ENCODE data around the gene PLA2G2C. TPM values are rescaled to one million over a fixed set of nuclear protein-coding genes. Genes with fewer than 3 reads are reported as not detected.

Gene PLA2G2C
- total and polyA plus RNA-seq, 2 of the 13 experiments (the other 11 are each of a cell fraction or from before 2014, with no cell fraction given), result not detected

- TF ChIP-seq ZSCAN20 (CRISPR knock-in tag; IDR thresholded peaks at IDR 0.05; ENCODE audit: borderline replicate concordance) (no peak), ZNF7 (CRISPR knock-in tag; IDR thresholded peaks at IDR 0.05) (no peak), KLF9 (CRISPR knock-in tag; IDR thresholded peaks at IDR 0.05; ENCODE audit: low read depth) (no peak), U2AF1 (optimal IDR thresholded peaks at IDR 0.05; ENCODE audit: low read depth, low read length) (no peak), ZNF101 (CRISPR knock-in tag; IDR thresholded peaks at IDR 0.05; ENCODE audit: borderline replicate concordance, low read depth) (no peak), ARNT (IDR thresholded peaks at IDR 0.05) (no peak), KDM3A (CRISPR knock-in tag; IDR thresholded peaks at IDR 0.05; ENCODE audit: low read depth) (peak; percentile 76; the same call in 1 of the 2 replicates), ZNF790 (CRISPR knock-in tag; IDR thresholded peaks at IDR 0.05; ENCODE audit: borderline replicate concordance) (no peak), ZNF784 (CRISPR knock-in tag; IDR thresholded peaks at IDR 0.05; ENCODE audit: borderline replicate concordance) (no peak), CBX1 (IDR thresholded peaks at IDR 0.05; ENCODE audit: low read depth) (no peak), HNF4G (IDR thresholded peaks at IDR 0.05; ENCODE audit: borderline replicate concordance, low read depth, low read length) (no peak), HNF4G (CRISPR knock-in tag; IDR thresholded peaks at IDR 0.05; ENCODE audit: borderline replicate concordance, low read depth) (no peak), GATAD2A (CRISPR knock-in tag; IDR thresholded peaks at IDR 0.05) (peak; percentile 17; the same call in 1 of the 2 replicates), SP1 (IDR thresholded peaks at IDR 0.05) (no peak), SP1 (CRISPR knock-in tag; IDR thresholded peaks at IDR 0.05) (0 out of 2 replicates have a peak, but pooled peaks have one; percentile 15), ZNF333 (CRISPR knock-in tag; IDR thresholded peaks at IDR 0.05; ENCODE audit: borderline replicate concordance) (no peak), ZNF687 (CRISPR knock-in tag; IDR thresholded peaks at IDR 0.05) (peak; percentile 73), KDM5B (CRISPR knock-in tag; IDR thresholded peaks at IDR 0.05; ENCODE audit: borderline replicate concordance) (peak; percentile 41; the same call in 1 of the 2 replicates), ZNF780A (CRISPR knock-in tag; IDR thresholded peaks at IDR 0.05) (no peak), ZNF326 (CRISPR knock-in tag; IDR thresholded peaks at IDR 0.05; ENCODE audit: borderline replicate concordance) (no peak), RELA (CRISPR knock-in tag; IDR thresholded peaks at IDR 0.05) (no peak), SALL2 (CRISPR knock-in tag; IDR thresholded peaks at IDR 0.05) (peak; percentile 67; the same call in 1 of the 2 replicates), HMGA1 (CRISPR knock-in tag; conservative IDR thresholded peaks at IDR 0.05) (no peak), XRCC5 (optimal IDR thresholded peaks at IDR 0.05; ENCODE audit: low read length) (peak; percentile 41)
- TF ChIP-seq, protein P1, sequence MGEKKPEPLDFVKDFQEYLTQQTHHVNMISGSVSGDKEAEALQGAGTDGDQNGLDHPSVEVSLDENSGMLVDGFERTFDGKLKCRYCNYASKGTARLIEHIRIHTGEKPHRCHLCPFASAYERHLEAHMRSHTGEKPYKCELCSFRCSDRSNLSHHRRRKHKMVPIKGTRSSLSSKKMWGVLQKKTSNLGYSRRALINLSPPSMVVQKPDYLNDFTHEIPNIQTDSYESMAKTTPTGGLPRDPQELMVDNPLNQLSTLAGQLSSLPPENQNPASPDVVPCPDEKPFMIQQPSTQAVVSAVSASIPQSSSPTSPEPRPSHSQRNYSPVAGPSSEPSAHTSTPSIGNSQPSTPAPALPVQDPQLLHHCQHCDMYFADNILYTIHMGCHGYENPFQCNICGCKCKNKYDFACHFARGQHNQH (CRISPR knock-in tag; IDR thresholded peaks at IDR 0.05), result 0 out of 2 replicates have a peak, but pooled peaks have one; percentile 50
Measured at GRCh38 chr1:20151906-20152598, 34.3 kb downstream of the PLA2G2C start (continued).

Measured in HepG2 (cell line).